Astrocyte (in vitro differentiated cells and primary cell): ENCODE data around the gene ZKSCAN1.

Experiments used
- CTCF ChIP-seq: IDR thresholded peaks from 2 replicates; pipeline ENCODE4 v1.5.1; 2011; ENCODE audit warnings: low read depth, mild to moderate bottlenecking, inconsistent platforms, low read length, moderate library complexity; ENCODE audit not compliant: insufficient read depth
- EZH2 ChIP-seq: IDR thresholded peaks from 2 replicates; pipeline ENCODE4 v1.6.1; 2012; ENCODE audit warnings: mild to moderate bottlenecking, low read length, inconsistent platforms; ENCODE audit not compliant: insufficient read depth

- TF ChIP-seq CTCF, result no peak
- TF ChIP-seq EZH2, result no peak
Observed at GRCh38 chr7:100090527-100091410, 75.4 kb downstream of the ZKSCAN1 start.
